K562 (cell line): ENCODE results near the gene DNAAF2. TPM values are rescaled to one million over a fixed set of nuclear protein-coding genes. Genes with fewer than 3 reads are reported as not detected.

Source experiments
- ATAC-seq: fragments of 200-7000 bp; cut with Tn5 transposase; 3 replicates; pipeline ENCODE4 v1.9.1; 2020; ENCODE audit warnings: moderate library complexity
- BruUV-seq: library from RNA; stranded (reverse); fragments of 400-500 nt; replicated peaks from 2 replicates; lab custom pipeline; 2021; lab: Mats Ljungman, UMichigan
- CTCF ChIA-PET: fragments of 300-600 bp; formaldehyde crosslinking; extraction: SDS; loops from one replicate; lab custom pipeline; 2021; ENCODE audit warnings: low intra/inter-chr PET ratio; lab: Yijun Ruan, JAX
- POLR2A ChIA-PET: fragments of 300-600, 350-650 bp; sonication (Branson Sonifier 250); formaldehyde crosslinking; extraction: SDS; loops from one replicate; lab custom pipeline; 2021; ENCODE audit warnings: antibody characterized with exemption, inconsistent platforms; lab: Yijun Ruan, JAX
- DNase-seq, 4 experiments: peaks; one replicate each; pipeline versions ENCODE4 v3.0.0 to v3.0.0-alpha.2; 2011 to 2018; ENCODE audit warnings: low spot score in 3 of 4, mixed read lengths in 3 of 4; ENCODE audit errors: extremely low read depth in 1 of 4
- FAIRE-seq: peaks from 2 replicates; lab custom pipeline; 2011; peaks lifted over from hg19 to GRCh38; lab: Jason Lieb, UNC
- H2AFZ ChIP-seq: 2 replicates; pipeline ENCODE4 v1.6.0; 2011; ENCODE audit warnings: low read depth, low read length, control low read depth, inconsistent platforms
- H3K27ac ChIP-seq: fragments of 200-600 bp; 3 replicates; pipeline ENCODE4 v1.8.0; 2011; ENCODE audit warnings: low read depth, mild to moderate bottlenecking, control low read depth, inconsistent platforms, low read length, moderate library complexity, mixed read lengths; ENCODE audit errors: extremely low read depth
- H3K27me3 ChIP-seq, 2 experiments: fragments of 300-600 bp in 1 of 2; 2 replicates in 1 of 2; 3 replicates in 1 of 2; pipeline versions ENCODE4 v1.6.0 to v1.8.0; 2011; ENCODE audit warnings: inconsistent platforms in 2 of 2, low read length in 2 of 2, mild to moderate bottlenecking in 1 of 2, mixed read lengths in 1 of 2, moderate library complexity in 1 of 2; ENCODE audit not compliant: control insufficient read depth in 2 of 2, insufficient read depth in 2 of 2
- H3K36me3 ChIP-seq: fragments of 300-600 bp; 3 replicates; pipeline ENCODE4 v1.8.0; 2011; ENCODE audit warnings: mild to moderate bottlenecking, low read length, inconsistent platforms; ENCODE audit not compliant: control insufficient read depth, insufficient read depth
- H3K4me1 ChIP-seq, 2 experiments: fragments of 200-600 bp in 1 of 2; replicated peaks in 1 of 2; 2 replicates in 1 of 2; 3 replicates in 1 of 2; pipeline versions ENCODE4 v1.5.1 to v1.8.0; 2011; ENCODE audit warnings: inconsistent platforms in 2 of 2, low read length in 2 of 2, mild to moderate bottlenecking in 1 of 2, mixed read lengths in 1 of 2, moderate library complexity in 1 of 2; ENCODE audit not compliant: control insufficient read depth in 2 of 2, insufficient read depth in 2 of 2
- H3K4me2 ChIP-seq: 2 replicates; pipeline ENCODE4 v1.6.1; 2011; ENCODE audit warnings: low read length, control low read depth, inconsistent platforms, mixed read lengths; ENCODE audit not compliant: insufficient read depth
- H3K4me3 ChIP-seq: fragments of 200-600 bp; sonication (generic), shearing (Covaris generic); 2 replicates; pipeline ENCODE4 v1.5.1; 2016; ENCODE audit warnings: control low read depth, inconsistent platforms
- H3K79me2 ChIP-seq: fragments of 200-600 bp; 3 replicates; pipeline ENCODE4 v1.8.0; 2011; ENCODE audit warnings: low read length, inconsistent platforms; ENCODE audit not compliant: control insufficient read depth, insufficient read depth
- H3K9ac ChIP-seq, 2 experiments: 2 replicates each; pipeline versions ENCODE4 v1.6.0 to v1.6.1; 2011; ENCODE audit warnings: low read depth in 2 of 2, low read length in 2 of 2, control low read depth in 1 of 2, inconsistent platforms in 1 of 2, mild to moderate bottlenecking in 1 of 2, mixed read lengths in 1 of 2; ENCODE audit not compliant: insufficient read depth in 1 of 2
- H3K9me1 ChIP-seq: one replicate; pipeline ENCODE4 v1.6.0; 2011; ENCODE audit warnings: inconsistent platforms, mild to moderate bottlenecking, low read length, moderate library complexity; ENCODE audit not compliant: control insufficient read depth, insufficient read depth
- H3K9me3 ChIP-seq: replicated peaks from 2 replicates; pipeline ENCODE4 v1.5.1; 2011; ENCODE audit warnings: low read depth, low read length, inconsistent platforms; ENCODE audit not compliant: control insufficient read depth, insufficient read depth
- H4K20me1 ChIP-seq: replicated peaks from 2 replicates; pipeline ENCODE4 v1.6.1; 2011; ENCODE audit warnings: low read length, inconsistent platforms, mixed read lengths; ENCODE audit not compliant: control insufficient read depth, insufficient read depth
- ARID3B ChIP-seq: fragments of 250-450 bp; sonication (Bioruptor Pico); IDR thresholded peaks from 2 replicates; pipeline ENCODE4 v1.4.0; 2020; ENCODE audit warnings: borderline replicate concordance
- CSDE1 ChIP-seq, 2 experiments: fragments of 450-650 bp; IDR thresholded peaks; 2 replicates each; pipeline ENCODE4 v1.6.1; 2016; ENCODE audit warnings: mild to moderate bottlenecking in 1 of 2
- RBM25 ChIP-seq: fragments of 200-400 bp; formaldehyde crosslinking; IDR thresholded peaks from 2 replicates; pipeline ENCODE4 v1.6.1; 2018; ENCODE audit warnings: low read length, low read depth, moderate library complexity; ENCODE audit not compliant: severe bottlenecking
- SMC3 ChIP-seq: conservative IDR thresholded peaks from 2 replicates; pipeline ENCODE4 v1.6.1; 2011; ENCODE audit warnings: low read depth, low read length, improper control_type of control experiment; ENCODE audit not compliant: insufficient read depth
- TRIM25 ChIP-seq: fragments of 450-650 bp; IDR thresholded peaks from 2 replicates; pipeline ENCODE4 v1.7.0; 2016; ENCODE audit warnings: borderline replicate concordance
- ZNF165 ChIP-seq: fragments of 250-450 bp; sonication (Bioruptor Pico); IDR thresholded peaks from 2 replicates; pipeline ENCODE4 v1.4.0; 2020; ENCODE audit warnings: borderline replicate concordance
- WGBS: fragments of 100-300 bp; shearing (Covaris generic); methylation state at CpG from one replicate; pipeline ENCODE4 v1.1.6; 2016; ENCODE audit warnings: low coverage, mixed read lengths; ENCODE audit not compliant: insufficient coverage; ENCODE audit errors: missing lambda C conversion rate; 5-methylcytosine and 5-hydroxymethylcytosine counted together
- in situ Hi-C: fragments of 300-500 bp; cut with MboI; formaldehyde crosslinking; loops from 4 replicates; pipeline ENCODE4 v1.15.0; 2018; ENCODE audit warnings: inconsistent platforms, mixed read lengths
- intact Hi-C: fragments of 100-400 bp; cut with micrococcal nuclease; formaldehyde crosslinking; loops from 2 replicates; pipeline ENCODE4 v1.14.2; 2022
- polyA plus RNA-seq, 8 experiments: library from polyadenylated mRNA; depleted of rRNA in 4 of 8; stranded (reverse) in 5 of 8; unstranded in 3 of 8; fragments of >200 nt; fragmentation: Nextera tagmentation in 2 of 8; fragmentation: Illumina TruSeq in 1 of 8; extraction: Ambion mirVana in 2 of 8; extraction: Trizol in 1 of 8; gene quantifications; 2 replicates each; pipeline versions ENCODE4 v1.2.1 to v1.2.3, GENCODE V29; 2011 to 2014; ENCODE audit warnings: inconsistent platforms in 1 of 8, missing spikeins in 1 of 8
- total RNA-seq, 7 experiments: library from RNA; depleted of rRNA in 6 of 7; stranded (reverse); fragments of >200 nt in 6 of 7; fragmentation: Illumina TruSeq in 2 of 7; extraction: Trizol in 2 of 7; gene quantifications; 2 replicates each; pipeline versions ENCODE4 v1.2.1 to v1.2.3, GENCODE V29; 2011 to 2021; ENCODE audit warnings: low replicate concordance in 1 of 7

Gene DNAAF2
- total and polyA plus RNA-seq, 9 of the 15 experiments (the other 6 are each of a cell fraction or from before 2014, with no cell fraction given), result 2.4 to 14.6 (median 11.1) TPM

GRCh38 chr14:49677643-49678042 lies 42.6 kb upstream of the DNAAF2 start:
- Histone ChIP-seq H3K9me3 (no peaks in the 10 kb centered on the region), H3K79me2 (no peaks in the 10 kb centered on the region; the same call in 2 of the 3 replicates), H3K27me3 (no peaks in the 10 kb centered on the region)
- peak; percentile 81 for ATAC-seq
- no peak for TF ChIP-seq ARID3B
- TF ChIP-seq ZNF165 (CRISPR knock-in tag), result no peak
- TF ChIP-seq SMC3, result no peak
- no peak for TF ChIP-seq CSDE1 (IDR thresholded peaks at IDR 0.05)
- TF ChIP-seq, all 486 proteins: peak for 0
- POLR2A ChIA-PET, result interaction anchor here (0.6 to 1.8 kb wide), 4 partner anchors 9 to 1573 kb away, joined by 3 to 6 read pairs (median 4); partner anchors contain the start of gene POLE2
- no peak overlapping the region for H3K27ac ChIP-seq
- no peak overlapping the region for H3K9ac ChIP-seq
- no peaks in the 10 kb centered on the region for H4K20me1 ChIP-seq
- H3K4me1 ChIP-seq, result no peaks in the 10 kb centered on the region
- CTCF ChIA-PET, result no interaction called here
- FAIRE-seq (no peak), DNase-seq (peak in 2 of 4 experiments; percentile 12 to 16)
- no peaks in the 10 kb centered on the region for H3K9me1 ChIP-seq
- no peak overlapping the region for H2AFZ ChIP-seq
- no peak overlapping the region for H3K4me3 ChIP-seq
- intact Hi-C loops, result no loop called here
- H3K4me2 ChIP-seq, result no peak overlapping the region
- 92% methylated on average over 4 of the region's 4 CpGs for WGBS
- H3K36me3 ChIP-seq, result peaks cover 79% of the 10 kb centered on the region; the same call in 2 of the 3 replicates
- in situ Hi-C loops, result no loop called here
- BruUV-seq, result no TSS peak

GRCh38 chr14:49673586-49673985 lies 38.5 kb upstream of the DNAAF2 start:
- no peaks in the 10 kb centered on the region for H3K27me3 ChIP-seq
- no peak overlapping the region for H3K4me2 ChIP-seq
- no peak for ATAC-seq
- intact Hi-C loops, result no loop called here
- DNase-seq, result no peak
- H3K27ac ChIP-seq, result no peak overlapping the region
- no peaks in the 10 kb centered on the region for H3K9me1 ChIP-seq
- TF ChIP-seq TRIM25 (no peak), RBM25 (peak; percentile 66)
- H3K9ac ChIP-seq, result no peak overlapping the region
- in situ Hi-C loops, result no loop called here
- H2AFZ ChIP-seq, result no peak overlapping the region
- H3K79me2 ChIP-seq, result no peaks in the 10 kb centered on the region
- 94% methylated on average over 2 of the region's 2 CpGs for WGBS
- no TSS peak for BruUV-seq
- H4K20me1 ChIP-seq, result no peaks in the 10 kb centered on the region
- H3K4me3 ChIP-seq, result no peak overlapping the region
- no peaks in the 10 kb centered on the region for H3K4me1 ChIP-seq
- H3K9me3 ChIP-seq, result no peaks in the 10 kb centered on the region
- ChIA-PET POLR2A (no interaction called here), CTCF (no interaction called here)
- FAIRE-seq, result no peak
- peaks cover 70% of the 10 kb centered on the region; the same call in 2 of the 3 replicates for H3K36me3 ChIP-seq
